ENCODE results near the gene KDM4C. TPM values are rescaled to one million over a fixed set of nuclear protein-coding genes. Genes with fewer than 3 reads are reported as not detected.

KDM4C gene
- total and polyA plus RNA-seq, 8 donors = 6.7 to 129 (median 79.9) TPM

DNA sequence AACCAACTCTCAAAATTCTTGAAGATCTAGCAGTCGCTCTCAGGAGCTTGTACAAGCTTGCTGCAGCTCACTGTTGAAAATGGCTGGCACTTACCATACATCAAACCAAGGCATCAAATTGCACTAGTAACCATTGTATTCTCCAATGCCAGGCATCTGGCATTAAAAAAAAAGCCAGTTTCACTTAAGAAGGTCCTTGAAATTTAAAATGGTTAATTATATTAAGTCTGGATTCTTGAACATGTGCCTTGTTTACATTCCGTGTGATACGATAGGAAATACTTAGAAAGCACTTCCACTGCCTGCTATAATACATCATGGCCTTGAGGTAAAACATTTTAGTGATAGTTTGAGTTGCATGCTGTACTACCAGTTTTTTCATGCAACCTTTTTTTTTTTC is 300.7 kb downstream of the KDM4C start:
- Histone ChIP-seq H3K4me1 (peaks cover 0 to 20% (median 9%) of the 10 kb centered on the region in 4 donors), H3K9me3 (no peaks in the 10 kb centered on the region), H3K36me3 (peaks cover 5 to 22% (median 15%) of the 10 kb centered on the region in 4 donors), H3K27ac (no peak overlapping the region), H3K4me3 (no peak overlapping the region), H3K27me3 (no peaks in the 10 kb centered on the region)
- DNase-seq = peak in 1 of 2 donors; percentile 12
- WGBS, 5 donors = 45 to 55% (median 47%) methylated on average over 3 of the region's 3 CpGs
- intact Hi-C loops (cut with DNase I; ENCODE audit: low total_unique reads) = no loop called here
- TF ChIP-seq, protein P1, sequence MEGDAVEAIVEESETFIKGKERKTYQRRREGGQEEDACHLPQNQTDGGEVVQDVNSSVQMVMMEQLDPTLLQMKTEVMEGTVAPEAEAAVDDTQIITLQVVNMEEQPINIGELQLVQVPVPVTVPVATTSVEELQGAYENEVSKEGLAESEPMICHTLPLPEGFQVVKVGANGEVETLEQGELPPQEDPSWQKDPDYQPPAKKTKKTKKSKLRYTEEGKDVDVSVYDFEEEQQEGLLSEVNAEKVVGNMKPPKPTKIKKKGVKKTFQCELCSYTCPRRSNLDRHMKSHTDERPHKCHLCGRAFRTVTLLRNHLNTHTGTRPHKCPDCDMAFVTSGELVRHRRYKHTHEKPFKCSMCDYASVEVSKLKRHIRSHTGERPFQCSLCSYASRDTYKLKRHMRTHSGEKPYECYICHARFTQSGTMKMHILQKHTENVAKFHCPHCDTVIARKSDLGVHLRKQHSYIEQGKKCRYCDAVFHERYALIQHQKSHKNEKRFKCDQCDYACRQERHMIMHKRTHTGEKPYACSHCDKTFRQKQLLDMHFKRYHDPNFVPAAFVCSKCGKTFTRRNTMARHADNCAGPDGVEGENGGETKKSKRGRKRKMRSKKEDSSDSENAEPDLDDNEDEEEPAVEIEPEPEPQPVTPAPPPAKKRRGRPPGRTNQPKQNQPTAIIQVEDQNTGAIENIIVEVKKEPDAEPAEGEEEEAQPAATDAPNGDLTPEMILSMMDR (IDR thresholded peaks at IDR 0.05) = no peak
- TF ChIP-seq EP300 (IDR thresholded peaks at IDR 0.05) (no peak), POLR2AphosphoS5 (IDR thresholded peaks at IDR 0.05) (no peak), POLR2A (IDR thresholded peaks at IDR 0.05) (no peak)

DNA sequence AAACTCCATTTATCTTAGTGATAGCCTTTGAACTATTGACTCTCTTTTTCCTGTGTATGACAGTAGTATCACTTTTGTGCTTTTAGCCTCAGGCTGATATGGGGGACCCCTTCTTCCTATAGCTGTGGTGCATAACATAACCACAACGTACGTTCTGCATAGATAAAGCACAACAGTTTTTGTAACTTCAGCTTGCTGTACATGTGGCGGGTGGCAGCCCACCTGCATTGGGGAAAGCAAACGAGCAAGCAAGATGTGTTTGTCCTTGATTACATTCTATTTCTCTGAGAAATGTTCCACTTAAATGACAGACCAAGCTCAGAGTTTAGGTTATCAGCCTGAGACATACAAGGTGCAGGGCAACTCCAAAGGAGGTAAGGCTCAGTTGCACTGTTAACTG is 309.4 kb downstream of the KDM4C start:
- intact Hi-C loops (cut with DNase I; ENCODE audit: low total_unique reads) = no loop called here
- no peaks in the 10 kb centered on the region for H3K9me3 ChIP-seq
- 60 to 71% (median 68%) methylated on average over 4 of the region's 4 CpGs for whole genome bisulfite sequencing, 5 donors

DNA sequence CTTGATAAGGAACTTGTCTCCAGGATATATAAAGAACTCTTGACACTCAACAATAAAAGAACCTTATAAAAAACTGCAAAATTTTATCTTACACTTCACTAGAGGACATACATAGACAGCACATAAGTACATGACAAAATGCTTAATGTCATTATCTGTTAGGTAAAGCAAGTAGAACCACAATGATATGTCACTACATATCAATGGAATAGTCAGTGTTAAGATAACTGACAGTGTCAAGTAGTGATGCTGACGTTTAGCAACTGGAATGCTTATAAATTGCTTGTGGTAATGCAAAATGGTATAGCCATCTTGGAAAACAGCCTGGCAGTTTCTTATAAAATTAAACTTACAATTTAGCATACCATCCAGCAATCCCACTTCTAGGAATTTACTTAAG is 314.1 kb downstream of the KDM4C start:
- no peak for DNase-seq
- H3K36me3 ChIP-seq = peaks cover 0 to 29% (median 22%) of the 10 kb centered on the region in 4 donors
- H3K27me3 ChIP-seq = no peaks in the 10 kb centered on the region
- no peaks in the 10 kb centered on the region for H3K9me3 ChIP-seq
- H3K4me1 ChIP-seq = no peaks in the 10 kb centered on the region
- intact Hi-C loops (cut with DNase I; ENCODE audit: low total_unique reads) = no loop called here
- no peak overlapping the region for H3K4me3 ChIP-seq
- 81 to 96% (median 82%) methylated on average over 1 of the region's 1 CpG for WGBS, 5 donors
- no peak overlapping the region for H3K27ac ChIP-seq
- TF ChIP-seq POLR2A (IDR thresholded peaks at IDR 0.05) (no peak), EP300 (IDR thresholded peaks at IDR 0.05) (no peak), POLR2AphosphoS5 (IDR thresholded peaks at IDR 0.05) (no peak)
- TF ChIP-seq, protein P1 (IDR thresholded peaks at IDR 0.05) = no peak

More for the DNA sequence above, 309.4 kb downstream of the KDM4C start:
- Histone ChIP-seq H3K27ac (no peak overlapping the region), H3K36me3 (peaks cover 0 to 15% (median 2%) of the 10 kb centered on the region in 4 donors), H3K27me3 (no peaks in the 10 kb centered on the region), H3K4me1 (no peaks in the 10 kb centered on the region), H3K4me3 (no peak overlapping the region)
- no peak for DNase-seq
- TF ChIP-seq EP300 (IDR thresholded peaks at IDR 0.05) = no peak
- TF ChIP-seq, protein P1 (IDR thresholded peaks at IDR 0.05) = no peak
- TF ChIP-seq POLR2A (IDR thresholded peaks at IDR 0.05) = no peak
- no peak for TF ChIP-seq POLR2AphosphoS5 (IDR thresholded peaks at IDR 0.05)

- Histone ChIP-seq H3K36me3 (peaks cover 9 to 45% (median 29%) of the 10 kb centered on the region in 4 donors), H3K4me3 (no peak overlapping the region), H3K27ac (no peak overlapping the region), H3K4me1 (no peaks in the 10 kb centered on the region), H3K9me3 (no peaks in the 10 kb centered on the region), H3K27me3 (no peaks in the 10 kb centered on the region)
- TF ChIP-seq POLR2AphosphoS5 (IDR thresholded peaks at IDR 0.05) = no peak
- TF ChIP-seq POLR2A (IDR thresholded peaks at IDR 0.05) = no peak
- no peak for TF ChIP-seq EP300 (IDR thresholded peaks at IDR 0.05)
- WGBS, 5 donors = 92 to 100% (median 95%) methylated on average over 2 of the region's 2 CpGs
- intact Hi-C loops (cut with DNase I; ENCODE audit: low total_unique reads) = no loop called here
- no peak for DNase-seq
These were observed 315.9 kb downstream of the KDM4C start for GRCh38 chr9:7073706-7074105.

- Histone ChIP-seq H3K4me3 (no peak overlapping the region), H3K36me3 (peaks cover 9 to 49% (median 38%) of the 10 kb centered on the region in 4 donors), H3K27me3 (no peaks in the 10 kb centered on the region), H3K27ac (no peak overlapping the region), H3K9me3 (no peaks in the 10 kb centered on the region), H3K4me1 (no peaks in the 10 kb centered on the region)
- TF ChIP-seq, protein P1 (IDR thresholded peaks at IDR 0.05) = no peak
- no peak for DNase-seq
- WGBS, 5 donors = 91 to 95% (median 93%) methylated on average over 7 of the region's 7 CpGs
- intact Hi-C loops (cut with DNase I; ENCODE audit: low total_unique reads) = no loop called here
These were observed 317.4 kb downstream of the KDM4C start for GRCh38 chr9:7075154-7075553.
